ENCODE data around the gene STAT6. TPM values are rescaled to one million over a fixed set of nuclear protein-coding genes. Genes with fewer than 3 reads are reported as not detected.

STAT6 gene
- total and polyA plus RNA-seq, 2 donors (not counting 3 experiments of a cell fraction or from before 2014, with no cell fraction given) = 136 to 147 TPM

DNA sequence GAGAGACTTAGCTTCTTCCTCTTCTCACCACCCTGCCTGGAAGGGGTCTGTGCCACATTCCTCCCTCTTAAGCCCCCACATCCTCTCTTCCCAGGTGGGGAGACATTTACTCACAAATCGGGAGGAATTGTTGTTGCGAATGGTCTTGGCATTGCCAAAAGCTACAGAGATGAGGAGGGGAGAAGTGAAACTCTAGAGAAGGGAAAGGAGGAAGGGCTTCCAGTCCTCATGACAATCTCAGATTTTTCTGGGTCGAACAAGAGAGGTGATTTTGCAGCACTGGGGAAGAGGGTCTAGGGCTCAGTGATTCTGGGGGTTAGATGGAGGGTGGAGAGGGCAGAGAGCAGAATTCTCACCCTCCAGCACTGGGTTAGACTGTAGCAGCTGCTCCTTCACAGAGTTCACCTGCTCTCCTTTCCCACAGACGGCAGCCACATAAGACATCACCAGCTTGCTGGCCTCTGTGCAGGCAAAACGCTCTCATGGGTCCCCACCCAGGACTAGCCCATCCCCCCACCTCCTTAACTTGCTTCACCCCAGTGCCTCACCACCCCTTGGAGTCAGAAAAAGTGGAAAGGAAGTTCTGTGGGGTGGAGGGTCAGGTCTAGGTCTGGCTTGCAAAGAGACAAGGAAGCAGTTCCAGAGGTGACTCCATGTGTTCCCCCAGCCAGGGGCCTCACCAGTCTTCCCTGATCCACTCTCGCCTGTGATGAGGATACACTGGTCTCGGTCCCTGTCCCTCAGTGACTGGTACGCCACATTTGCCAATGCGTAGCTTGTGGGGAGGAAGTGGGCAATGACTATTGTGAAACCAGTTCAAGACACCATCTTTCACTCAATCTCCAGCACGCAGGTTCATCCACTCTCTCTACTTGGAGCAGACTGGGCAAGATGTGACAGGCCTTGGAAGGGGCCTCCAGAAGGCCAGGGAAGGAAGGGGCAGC, 63.9 kb downstream of the STAT6 start:
- no TSS peak for BruUV-seq (replicated peaks)
- H3K27ac ChIP-seq (ENCODE audit: insufficient read depth, low read depth, low read length) = no peak overlapping the region
- POLR2A ChIA-PET = no interaction called here
- H3K36me3 ChIP-seq (ENCODE audit: control insufficient read depth in 2 of 2, extremely low read depth in 1 of 2, insufficient read depth in 2 of 2, low read length in 2 of 2) = no peaks in the 10 kb centered on the region
- no peak overlapping the region for H3K4me3 ChIP-seq (replicated peaks in 1 of 3; ENCODE audit: insufficient read depth in 1 of 3, low read depth in 1 of 3, low read length in 3 of 3)
- intact Hi-C loops (cut with micrococcal nuclease) (no loop called here), dilution Hi-C loops (cut with MboI; ENCODE audit: extremely low pct_ligation_motif_present, low sequenced_read_pairs) (no loop called here)
- H3K9me1 ChIP-seq (replicated peaks; ENCODE audit: control insufficient read depth, extremely low read depth, insufficient read depth, low read length) = no peaks in the 10 kb centered on the region
- H3K4me1 ChIP-seq (ENCODE audit: control insufficient read depth, extremely low read depth, insufficient read depth, low read length) = no peaks in the 10 kb centered on the region
- no peaks in the 10 kb centered on the region for H4K20me1 ChIP-seq (replicated peaks; ENCODE audit: control insufficient read depth, extremely low read depth, insufficient read depth, low read length)
- no peak overlapping the region for H2AFZ ChIP-seq (ENCODE audit: low read depth, low read length)
- H3K9ac ChIP-seq (replicated peaks; ENCODE audit: extremely low read depth, insufficient read depth, low read length) = no peak overlapping the region
- DNase-seq (ENCODE audit: low read depth, low spot score) = no peak
- H3K4me2 ChIP-seq (ENCODE audit: insufficient read depth, low read length) = no peak overlapping the region
- H3K9me3 ChIP-seq (replicated peaks; ENCODE audit: control insufficient read depth, insufficient read depth, low read length) = no peaks in the 10 kb centered on the region
- no peak for FAIRE-seq
- no peak for TF ChIP-seq POLR2AphosphoS5 (IDR thresholded peaks at IDR 0.05; ENCODE audit: insufficient read depth, low read depth, low read length)
- TF ChIP-seq MAX (IDR thresholded peaks at IDR 0.05; ENCODE audit: insufficient read depth, insufficient read length) = no peak
- TF ChIP-seq JUN (IDR thresholded peaks at IDR 0.05; ENCODE audit: borderline replicate concordance, insufficient read depth, insufficient read length, low read depth) = no peak
- TF ChIP-seq, protein P1, sequence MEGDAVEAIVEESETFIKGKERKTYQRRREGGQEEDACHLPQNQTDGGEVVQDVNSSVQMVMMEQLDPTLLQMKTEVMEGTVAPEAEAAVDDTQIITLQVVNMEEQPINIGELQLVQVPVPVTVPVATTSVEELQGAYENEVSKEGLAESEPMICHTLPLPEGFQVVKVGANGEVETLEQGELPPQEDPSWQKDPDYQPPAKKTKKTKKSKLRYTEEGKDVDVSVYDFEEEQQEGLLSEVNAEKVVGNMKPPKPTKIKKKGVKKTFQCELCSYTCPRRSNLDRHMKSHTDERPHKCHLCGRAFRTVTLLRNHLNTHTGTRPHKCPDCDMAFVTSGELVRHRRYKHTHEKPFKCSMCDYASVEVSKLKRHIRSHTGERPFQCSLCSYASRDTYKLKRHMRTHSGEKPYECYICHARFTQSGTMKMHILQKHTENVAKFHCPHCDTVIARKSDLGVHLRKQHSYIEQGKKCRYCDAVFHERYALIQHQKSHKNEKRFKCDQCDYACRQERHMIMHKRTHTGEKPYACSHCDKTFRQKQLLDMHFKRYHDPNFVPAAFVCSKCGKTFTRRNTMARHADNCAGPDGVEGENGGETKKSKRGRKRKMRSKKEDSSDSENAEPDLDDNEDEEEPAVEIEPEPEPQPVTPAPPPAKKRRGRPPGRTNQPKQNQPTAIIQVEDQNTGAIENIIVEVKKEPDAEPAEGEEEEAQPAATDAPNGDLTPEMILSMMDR (IDR thresholded peaks at IDR 0.05; ENCODE audit: extremely low read depth in 1 of 2, insufficient read depth in 1 of 2, low read depth in 1 of 2, low read length in 2 of 2) = no peak
- TF ChIP-seq EZH2 (IDR thresholded peaks at IDR 0.05; ENCODE audit: borderline replicate concordance, low read depth, low read length, severe bottlenecking) = no peak
- no peak for TF ChIP-seq MYC (IDR thresholded peaks at IDR 0.05; ENCODE audit: low read depth, low read length)
- TF ChIP-seq POLR2A (IDR thresholded peaks at IDR 0.05; ENCODE audit: low read depth, low read length) = no peak
- no peak for TF ChIP-seq GATA2 (IDR thresholded peaks at IDR 0.05; ENCODE audit: insufficient read depth, insufficient read length, low read depth, low read length)
- TF ChIP-seq FOS (IDR thresholded peaks at IDR 0.05; ENCODE audit: borderline replicate concordance, insufficient read depth, low read length) = no peak
- CTCF ChIA-PET = interaction anchor here (0.7 kb wide), 1 partner anchor 77 kb away, joined by 3 read pairs; no protein-coding TSS in a partner anchor
- no peaks in the 10 kb centered on the region for H3K79me2 ChIP-seq (ENCODE audit: control insufficient read depth, insufficient read depth, low read length)
- peaks cover 10 to 12% of the 10 kb centered on the region in 2 experiments for H3K27me3 ChIP-seq (ENCODE audit: control insufficient read depth in 2 of 2, insufficient read depth in 2 of 2, low read length in 2 of 2)

Measured in endothelial cell of umbilical vein (primary cell).